Measurements from ENCODE around the gene TRIOBP.
"Not testable (repeated sequence)": the region's sequence is repeated elsewhere in the genome, so short reads cannot be mapped to it uniquely, and the experiment has no call there.

TRIOBP gene

DNA sequence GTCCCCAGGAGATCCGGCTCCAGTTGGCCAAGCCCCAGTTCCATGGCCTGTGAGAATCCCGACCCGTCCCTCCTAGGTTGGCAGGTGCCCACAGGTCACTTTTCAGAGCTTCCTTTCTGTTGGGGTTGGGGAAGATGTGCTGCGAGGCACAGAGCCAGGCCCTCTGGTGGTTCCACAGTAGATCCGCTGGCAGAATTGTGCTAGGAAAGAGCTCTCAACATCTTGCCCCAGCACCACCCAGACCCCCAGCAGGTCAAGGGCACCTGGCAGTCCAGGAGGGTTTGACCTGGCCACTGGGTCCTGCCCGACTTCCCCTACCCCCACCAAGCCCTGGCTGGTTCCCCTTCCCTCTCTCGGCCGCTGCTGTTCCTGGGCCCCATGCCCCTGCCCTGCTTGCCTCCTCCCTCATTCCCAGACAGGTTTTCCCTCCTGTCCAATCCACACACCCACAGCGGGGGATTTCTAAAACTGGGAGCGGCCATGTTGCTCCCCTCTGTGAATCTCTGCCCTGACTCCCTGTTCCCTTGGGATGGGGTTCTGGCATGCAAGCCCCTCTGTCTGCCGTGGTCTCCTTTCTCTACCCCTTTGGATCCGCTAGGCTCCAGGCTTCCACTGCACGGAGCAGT is 84.7 kb downstream of the TRIOBP start:
- DNase-seq: no peak

DNA sequence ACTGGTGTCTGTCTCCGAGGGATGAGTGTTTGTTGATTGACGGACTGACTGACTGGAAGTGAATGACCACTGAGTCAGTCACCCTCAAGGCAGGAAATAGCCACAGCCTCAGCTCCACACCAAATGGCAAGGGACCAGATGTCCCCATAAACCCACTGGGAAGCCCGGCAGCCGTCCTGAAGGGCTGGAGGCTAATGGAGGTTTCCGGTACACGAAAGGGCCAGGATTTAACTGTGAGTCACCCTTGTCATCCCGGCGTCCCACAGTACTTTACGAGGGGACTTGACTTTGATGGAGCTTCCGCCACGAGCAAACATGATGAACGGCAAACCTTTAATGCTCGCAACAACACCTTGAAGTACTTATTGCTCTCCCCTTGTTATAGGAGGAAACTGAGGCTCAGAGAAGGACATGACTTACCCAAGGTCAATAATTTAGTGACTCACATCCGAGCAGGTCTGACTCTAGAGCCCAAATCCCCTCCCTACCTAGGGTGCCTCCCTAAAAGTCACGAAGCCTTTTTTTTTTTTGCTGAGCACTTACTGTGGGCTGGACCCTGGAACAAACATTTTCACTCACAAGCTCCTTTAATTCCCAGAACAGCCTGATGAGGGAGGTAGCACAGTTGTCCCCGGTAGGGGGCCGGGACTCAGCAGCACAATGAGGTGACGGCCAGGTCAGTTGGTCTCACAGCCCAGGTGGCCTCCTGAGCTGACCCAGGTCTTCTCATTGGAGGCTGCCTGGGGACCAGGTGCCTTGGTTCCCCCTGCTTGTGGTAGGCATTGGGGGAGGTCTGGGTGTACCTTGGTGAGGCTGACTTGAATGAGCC is 85.7 kb downstream of the TRIOBP start:
- no peak for DNase-seq

GRCh38 chr22:37784829-37785495 is 88.1 kb downstream of the TRIOBP start:
- DNase-seq: peak; percentile 78

DNA sequence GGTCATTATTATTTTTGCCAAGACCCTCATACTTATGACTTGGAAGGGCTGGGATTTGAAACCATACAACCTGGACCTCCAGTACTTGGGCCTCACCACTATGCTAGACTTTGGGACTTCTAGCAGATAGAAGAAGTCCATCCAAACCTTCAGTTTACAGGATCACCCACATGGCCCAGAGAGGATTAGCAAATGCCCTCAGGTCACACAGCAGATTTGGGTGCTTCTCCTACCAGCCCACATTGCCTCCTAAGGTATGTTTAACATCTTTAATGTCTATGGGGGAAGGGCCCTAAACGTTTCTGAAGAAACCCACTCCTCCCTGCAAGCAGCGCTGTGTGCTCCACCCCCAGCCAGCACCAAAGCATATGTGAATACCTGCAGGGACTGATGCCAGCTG is 93.4 kb downstream of the TRIOBP start:
- DNase-seq: no peak

- no peak for DNase-seq
Observed at GRCh38 chr22:37792494-37792893, 95.6 kb downstream of the TRIOBP start.

GRCh38 chr22:37794376-37794775 is 97.5 kb downstream of the TRIOBP start:
- DNase-seq: no peak

GRCh38 chr22:37796079-37796478 is 99.2 kb downstream of the TRIOBP start:
- DNase-seq: no peak

DNA sequence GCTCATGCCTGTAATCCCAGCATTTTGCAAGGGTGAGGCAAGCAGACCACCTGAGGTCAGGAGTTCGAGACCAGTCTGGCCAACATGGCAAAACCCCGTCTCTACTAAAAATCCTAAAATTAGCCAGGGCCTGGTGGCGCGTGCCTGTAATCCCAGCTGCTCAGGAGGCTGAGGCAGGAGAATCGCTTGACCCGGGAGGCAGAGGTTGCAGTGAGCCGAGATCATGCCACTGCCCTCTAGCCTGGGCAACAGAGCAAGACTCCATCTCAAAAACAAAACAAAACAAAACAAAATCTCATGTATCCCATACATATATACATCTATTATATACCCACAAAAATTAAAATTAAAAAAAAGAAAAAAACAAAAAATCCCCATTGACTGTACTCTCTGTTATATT is 100.4 kb downstream of the TRIOBP start:
- not testable (repeated sequence) for DNase-seq

- DNase-seq: no peak
Observed at GRCh38 chr22:37797874-37798500, 101.1 kb downstream of the TRIOBP start.

DNA sequence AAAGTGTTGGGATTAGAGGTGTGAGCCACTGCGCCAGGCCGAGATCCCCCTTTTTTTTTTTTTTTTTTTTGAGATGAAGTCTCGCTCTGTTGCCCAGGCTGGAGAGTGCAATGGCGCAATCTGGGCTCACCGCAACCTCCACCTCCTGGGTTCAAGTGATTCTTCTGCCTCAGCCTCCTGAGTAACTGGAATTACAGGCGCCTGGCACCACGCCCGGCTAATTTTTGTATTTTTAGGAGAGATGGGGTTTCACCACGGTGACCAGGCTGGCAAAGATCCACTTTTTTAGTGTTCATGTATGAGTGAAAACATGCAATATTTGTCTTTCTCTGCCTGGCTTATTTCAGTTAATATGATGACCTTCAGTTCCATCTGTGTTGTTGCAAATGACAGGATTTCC is 103.1 kb downstream of the TRIOBP start:
- not testable (repeated sequence) for DNase-seq

DNA sequence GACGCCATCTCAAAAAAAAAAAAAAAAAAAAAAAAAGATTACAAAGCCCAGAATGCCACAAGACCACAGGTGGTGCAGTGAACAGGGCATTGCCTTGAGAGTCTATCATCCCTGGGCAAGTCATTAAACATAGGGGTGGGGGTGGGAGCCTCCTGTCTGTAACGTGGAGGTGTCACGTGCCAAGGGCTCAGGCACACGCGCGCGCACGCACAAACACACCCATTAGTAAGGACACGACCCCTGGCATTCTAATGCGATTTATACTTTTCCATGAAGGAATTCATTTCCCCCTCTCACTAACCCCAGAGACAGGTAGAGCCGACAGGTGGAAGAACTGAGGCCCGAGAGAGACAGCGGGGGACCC is 105.1 kb downstream of the TRIOBP start:
- peak; percentile 87 for DNase-seq

GRCh38 chr22:37802310-37803194 is 105.7 kb downstream of the TRIOBP start:
- peak; percentile 87 for DNase-seq

DNA sequence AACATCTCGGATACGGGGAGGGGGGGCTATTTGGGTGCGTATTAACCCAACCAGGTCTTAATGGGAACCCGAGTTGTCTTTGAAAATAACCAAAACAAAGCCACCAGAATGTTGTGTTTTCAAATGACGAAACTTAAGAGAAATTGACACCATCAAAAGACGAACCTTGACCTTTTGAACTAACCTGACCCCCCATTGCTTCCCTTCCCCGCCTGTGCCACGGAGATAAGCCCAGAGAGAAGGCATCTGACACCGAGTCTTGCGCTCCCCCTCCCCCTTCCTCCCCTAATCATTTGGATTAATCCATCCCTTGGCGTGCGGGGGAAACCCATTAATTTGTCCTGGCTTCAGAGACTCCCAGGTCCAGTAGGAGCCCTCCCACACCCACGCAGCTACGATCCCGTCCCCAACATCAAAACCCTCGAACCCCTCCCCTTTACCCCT is 106.4 kb downstream of the TRIOBP start:
- no peak for DNase-seq

- DNase-seq: no peak
Observed at GRCh38 chr22:37803639-37804351, 106.9 kb downstream of the TRIOBP start.

DNA sequence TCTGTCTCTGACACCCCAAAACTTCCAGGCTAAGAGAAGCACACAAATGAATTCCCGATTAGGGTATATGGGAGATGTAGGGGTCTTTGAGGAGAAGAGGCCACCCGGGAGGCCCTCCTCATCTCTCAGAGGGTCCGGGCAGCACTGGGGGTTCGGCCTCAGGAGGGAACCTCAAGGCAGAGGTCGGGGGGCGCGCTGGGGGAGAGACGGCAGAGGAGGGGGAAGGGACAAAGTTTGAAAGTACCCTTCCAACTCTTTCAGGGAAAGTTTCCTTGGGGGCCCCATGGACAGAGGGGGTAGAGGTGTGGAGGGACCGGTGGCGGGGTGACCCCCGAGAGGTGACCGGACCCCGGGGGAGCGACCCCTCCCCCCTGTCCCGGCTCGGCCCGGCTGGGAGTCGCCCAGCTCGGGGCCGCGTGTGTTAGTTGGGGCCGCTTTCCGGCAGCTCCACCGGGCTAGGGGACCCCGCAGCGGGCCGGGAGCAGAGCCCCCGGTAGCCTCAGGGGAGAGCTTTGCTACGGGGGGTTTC is 107.6 kb downstream of the TRIOBP start:
- DNase-seq: no peak

GRCh38 chr22:37804881-37805809 is 108.3 kb downstream of the TRIOBP start:
- peak; percentile 88 for DNase-seq

- DNase-seq: no peak
Observed at GRCh38 chr22:37805810-37806277, 109.0 kb downstream of the TRIOBP start.

DNA sequence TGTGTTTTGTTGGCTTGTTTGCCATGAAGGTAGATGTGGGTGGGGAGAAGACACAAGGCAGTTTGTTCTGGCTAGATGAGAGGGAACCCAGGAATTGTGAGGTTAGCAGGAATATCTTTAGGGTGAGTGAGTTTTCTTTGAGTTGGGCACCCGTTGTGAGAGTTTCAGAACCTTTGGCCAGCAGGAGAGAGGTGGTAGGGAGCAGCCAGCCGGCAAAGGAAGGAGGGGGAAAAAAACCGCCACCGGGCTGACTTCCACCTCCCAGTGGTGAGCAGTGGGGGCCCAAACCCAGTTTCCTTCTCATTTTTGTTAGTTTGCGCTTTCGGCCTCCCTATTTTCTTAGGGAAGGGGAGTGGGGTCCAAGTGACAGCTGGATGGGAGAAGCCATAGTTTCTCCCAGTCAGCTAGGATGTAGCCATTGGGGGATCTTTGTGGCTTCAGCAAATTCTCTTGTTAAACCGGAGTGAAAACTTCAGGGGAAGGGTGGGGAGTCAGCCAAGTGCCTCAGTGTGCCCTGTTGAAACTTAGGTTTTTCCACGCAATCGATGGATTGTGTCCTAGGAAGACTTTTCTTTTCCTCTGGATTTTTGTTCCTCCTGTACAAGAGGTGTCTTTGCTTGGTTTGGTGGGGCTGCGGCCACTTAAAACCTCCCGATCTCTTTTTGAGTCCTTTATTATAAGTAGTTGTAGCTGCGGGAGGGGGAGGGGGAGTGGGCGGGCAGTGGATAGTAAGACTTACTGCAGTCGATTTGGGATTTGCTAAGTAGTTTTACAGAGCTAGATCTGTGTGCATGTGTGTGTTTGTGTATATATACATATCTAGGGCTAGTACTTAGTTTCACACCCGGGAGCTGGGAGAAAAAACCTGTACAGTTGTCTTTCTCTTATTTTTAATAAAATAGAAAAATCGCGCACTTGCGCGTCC is 109.8 kb downstream of the TRIOBP start:
- DNase-seq: peak; percentile 48

Data from NCI-H2171 treated with DMSO at 0.1 percent for 48 hours (cell line).